K562 (cell line): ENCODE measurements around the gene SLC1A5. TPM values are rescaled to one million over a fixed set of nuclear protein-coding genes. Genes with fewer than 3 reads are reported as not detected.

ENCODE experiments used
- CBFB ChIP-seq: sonication (generic); formaldehyde crosslinking; IDR thresholded peaks from 2 replicates; pipeline ENCODE4 v1.4.0; 2020; ENCODE audit warnings: mild to moderate bottlenecking, missing genetic modification reagents
- CREBBP ChIP-seq: IDR thresholded peaks from one replicate; pipeline ENCODE4 v1.6.1; 2012; ENCODE audit warnings: low read depth, mild to moderate bottlenecking, control low read depth, inconsistent platforms, low read length
- E2F6 ChIP-seq, 2 experiments: IDR thresholded peaks; 2 replicates each; pipeline ENCODE4 v1.6.1; 2011; ENCODE audit warnings: borderline replicate concordance in 1 of 2, control low read depth in 1 of 2, low read depth in 1 of 2, low read length in 1 of 2, mild to moderate bottlenecking in 1 of 2, mixed read lengths in 1 of 2, moderate library complexity in 1 of 2; ENCODE audit not compliant: insufficient read depth in 1 of 2, insufficient read length in 1 of 2, poor library complexity in 1 of 2, severe bottlenecking in 1 of 2; ENCODE audit errors: extremely low read depth in 1 of 2
- ELK3 ChIP-seq: fragments of 450-650 bp; formaldehyde crosslinking; IDR thresholded peaks from 2 replicates; pipeline ENCODE4 v1.4.0; 2020; ENCODE audit warnings: mild to moderate bottlenecking
- EZH2 ChIP-seq: IDR thresholded peaks from 2 replicates; pipeline ENCODE4 v1.6.1; 2012; ENCODE audit warnings: low read depth, mild to moderate bottlenecking, inconsistent platforms, low read length, borderline replicate concordance
- GABPB2 ChIP-seq: fragments of 250-450 bp; sonication (Bioruptor Pico); conservative IDR thresholded peaks from 2 replicates; pipeline ENCODE4 v1.5.1; 2021; ENCODE audit warnings: mild to moderate bottlenecking
- HNRNPUL1 ChIP-seq: fragments of 200-400 bp; formaldehyde crosslinking; IDR thresholded peaks from 2 replicates; pipeline ENCODE4 v1.6.1; 2017; ENCODE audit warnings: low read length
- KLF6 ChIP-seq: fragments of 250-450 bp; sonication (Bioruptor Pico); IDR thresholded peaks from 2 replicates; pipeline ENCODE4 v1.4.0; 2020; ENCODE audit warnings: mild to moderate bottlenecking, moderate library complexity, borderline replicate concordance
- MED1 ChIP-seq: sonication (generic); formaldehyde crosslinking; IDR thresholded peaks from 2 replicates; pipeline ENCODE4 v1.8.1; 2023; ENCODE audit warnings: missing genetic modification reagents, borderline replicate concordance
- MNT ChIP-seq, 2 experiments: fragments of 450-650 bp; conservative IDR thresholded peaks; 2 replicates each; pipeline ENCODE4 v1.6.1; 2017; ENCODE audit warnings: mild to moderate bottlenecking in 2 of 2, moderate library complexity in 2 of 2
- NR4A1 ChIP-seq, 2 experiments: fragments of 250-450 bp in 1 of 2; fragments of 450-650 bp in 1 of 2; sonication (Bioruptor Pico) in 1 of 2; IDR thresholded peaks; 2 replicates each; pipeline versions ENCODE4 v1.4.0 to v1.6.1; 2016 to 2020; ENCODE audit warnings: mild to moderate bottlenecking in 2 of 2, missing compliant biosample characterization in 1 of 2, missing genetic modification characterization in 1 of 2, moderate library complexity in 1 of 2
- PBX2 ChIP-seq, 2 experiments: IDR thresholded peaks in 1 of 2; conservative IDR thresholded peaks in 1 of 2; 2 replicates each; pipeline ENCODE4 v1.6.1; 2016; ENCODE audit warnings: low read depth in 2 of 2, mild to moderate bottlenecking in 1 of 2, missing compliant biosample characterization in 1 of 2, missing genetic modification characterization in 1 of 2, moderate library complexity in 1 of 2
- POLR2A ChIP-seq: fragments of 450-650 bp; conservative IDR thresholded peaks from 2 replicates; pipeline ENCODE4 v1.6.1; 2016
- RBM39 ChIP-seq: fragments of 200-400 bp; formaldehyde crosslinking; optimal IDR thresholded peaks from 2 replicates; pipeline ENCODE3; 2018; ENCODE audit warnings: low read depth, low read length
- TCF15 ChIP-seq: fragments of 250-450 bp; sonication (Bioruptor Pico); IDR thresholded peaks from 2 replicates; pipeline ENCODE4 v1.8.0; 2022; ENCODE audit warnings: moderate library complexity, mild to moderate bottlenecking, inconsistent platforms
- ZBTB2 ChIP-seq: fragments of 450-650 bp; IDR thresholded peaks from 2 replicates; pipeline ENCODE4 v1.6.1; 2016; ENCODE audit warnings: antibody characterized with exemption
- ZNF282 ChIP-seq: sonication (generic); formaldehyde crosslinking; IDR thresholded peaks from 2 replicates; pipeline ENCODE4 v1.8.1; 2023; ENCODE audit warnings: missing genetic modification reagents
- ZNF408 ChIP-seq: fragments of 250-450 bp; sonication (Bioruptor Pico); IDR thresholded peaks from 2 replicates; pipeline ENCODE4 v1.4.0; 2020; ENCODE audit warnings: low read depth, mild to moderate bottlenecking, moderate library complexity
- polyA plus RNA-seq, 8 experiments: library from polyadenylated mRNA; depleted of rRNA in 4 of 8; stranded (reverse) in 5 of 8; unstranded in 3 of 8; fragments of >200 nt; fragmentation: Nextera tagmentation in 2 of 8; fragmentation: Illumina TruSeq in 1 of 8; extraction: Ambion mirVana in 2 of 8; extraction: Trizol in 1 of 8; gene quantifications; 2 replicates each; pipeline versions ENCODE4 v1.2.1 to v1.2.3, GENCODE V29; 2011 to 2014; ENCODE audit warnings: inconsistent platforms in 1 of 8, missing spikeins in 1 of 8
- total RNA-seq, 7 experiments: library from RNA; depleted of rRNA in 6 of 7; stranded (reverse); fragments of >200 nt in 6 of 7; fragmentation: Illumina TruSeq in 2 of 7; extraction: Trizol in 2 of 7; gene quantifications; 2 replicates each; pipeline versions ENCODE4 v1.2.1 to v1.2.3, GENCODE V29; 2011 to 2021; ENCODE audit warnings: low replicate concordance in 1 of 7

Gene SLC1A5
- total and polyA plus RNA-seq, 9 of the 15 experiments (the other 6 are each of a cell fraction or from before 2014, with no cell fraction given): 31.2 to 417 (median 134) TPM

GRCh38 chr19:46784262-46785053 lies 3.9 kb downstream of the SLC1A5 start (continued):
- TF ChIP-seq ELK3 (no peak), MNT (conservative IDR thresholded peaks at IDR 0.05) (peak; percentile 60 to 73), RBM39 (no peak), ZNF408 (CRISPR knock-in tag) (no peak), GABPB2 (no peak), POLR2A (peak; percentile 74), MED1 (CRISPR knock-in tag) (no peak), ZBTB2 (no peak), TCF15 (no peak), ZNF282 (CRISPR knock-in tag) (no peak), E2F6 (IDR thresholded peaks at IDR 0.05; ENCODE audit: borderline replicate concordance in 1 of 2, extremely low read depth in 1 of 2, insufficient read depth in 1 of 2, insufficient read length in 1 of 2, low read depth in 1 of 2, low read length in 1 of 2, poor library complexity in 1 of 2, severe bottlenecking in 1 of 2) (no peak), PBX2 (CRISPR knock-in tag; IDR thresholded peaks at IDR 0.05; ENCODE audit: low read depth) (no peak), PBX2 (tag; conservative IDR thresholded peaks at IDR 0.05; ENCODE audit: low read depth) (no peak), HNRNPUL1 (no peak), EZH2 (no peak), KLF6 (CRISPR knock-in tag) (peak; percentile 83), NR4A1 (CRISPR knock-in tag; IDR thresholded peaks at IDR 0.05) (no peak), NR4A1 (tag; IDR thresholded peaks at IDR 0.05) (peak; percentile 85), CBFB (CRISPR knock-in tag) (no peak; the same call in 1 of the 2 replicates), CREBBP (no peak)
